GM19467 (cell line): ENCODE results near the gene SCN4A.
"Not testable (repeated sequence)": the region's sequence is repeated elsewhere in the genome, so short reads cannot be mapped to it uniquely, and the experiment has no call there.

Experiments used
- ATAC-seq: cut with Tn5 transposase; IDR thresholded peaks from one replicate; pipeline ENCODE4 v1.9.1; 2021; ENCODE audit warnings: mild to moderate bottlenecking, moderate library complexity; ENCODE audit not compliant: unreplicated experiment

Gene SCN4A

GRCh38 chr17:63889026-63889848 lies 83.5 kb downstream of the SCN4A start:
- ATAC-seq: not testable (repeated sequence)
